Measurements from ENCODE around the gene UBXN1. TPM values are rescaled to one million over a fixed set of nuclear protein-coding genes. Genes with fewer than 3 reads are reported as not detected.

The UBXN1 gene
- total RNA-seq, 1 donor from 2014 or later: 102 TPM

DNA sequence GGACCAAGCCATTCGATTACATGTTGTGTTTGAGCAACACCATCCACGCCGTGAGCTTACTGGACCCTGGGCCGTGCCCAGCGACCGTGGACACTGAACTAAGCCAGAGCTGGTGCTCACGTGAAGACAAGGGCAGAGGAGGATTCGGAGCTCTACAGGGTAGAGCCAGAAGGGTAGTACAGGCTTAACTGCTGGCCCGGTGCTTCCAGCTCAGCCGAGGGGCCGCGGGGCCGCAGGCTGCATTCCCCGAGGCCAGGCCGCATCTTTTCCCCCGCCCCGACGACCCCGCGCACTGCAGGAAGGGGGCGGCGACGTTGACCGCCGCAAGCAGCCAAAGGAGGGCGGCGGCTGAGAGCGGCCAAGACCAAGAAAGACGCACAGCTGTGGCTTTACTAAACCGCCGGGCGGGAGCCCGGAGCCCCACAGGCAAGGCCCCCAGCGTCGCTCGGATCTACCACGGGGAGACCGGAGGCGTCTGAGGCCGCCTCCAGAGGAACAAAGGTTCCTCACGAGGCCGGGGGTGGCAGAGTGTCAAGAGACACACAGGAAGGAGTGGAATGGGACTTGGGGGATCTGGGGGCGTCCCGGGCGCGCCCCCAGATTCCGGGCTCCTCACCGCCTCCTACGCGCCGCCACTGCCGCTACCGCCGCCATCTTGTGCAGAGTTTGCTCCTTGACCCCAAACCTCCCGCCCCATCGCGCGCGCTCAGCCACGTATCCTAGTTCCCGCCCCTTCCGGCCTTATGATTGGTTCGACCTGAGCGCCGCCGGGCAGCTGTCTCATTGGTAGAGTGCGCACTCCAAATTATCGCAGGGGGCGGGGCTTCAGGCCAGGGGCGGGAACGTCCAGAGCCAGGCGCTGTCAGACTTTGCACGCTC lies 32.7 kb downstream of the UBXN1 start, which contains the start of gene GANAB:
Gene GANAB, minus strand, starts transcription at position 668 of the 879 bp plus-strand sequence. Its CDS starts 14 bp downstream, at position 654.
- peak; percentile 93 to 98 for DNase-seq (ENCODE audit: low read depth in 2 of 2)

DNA sequence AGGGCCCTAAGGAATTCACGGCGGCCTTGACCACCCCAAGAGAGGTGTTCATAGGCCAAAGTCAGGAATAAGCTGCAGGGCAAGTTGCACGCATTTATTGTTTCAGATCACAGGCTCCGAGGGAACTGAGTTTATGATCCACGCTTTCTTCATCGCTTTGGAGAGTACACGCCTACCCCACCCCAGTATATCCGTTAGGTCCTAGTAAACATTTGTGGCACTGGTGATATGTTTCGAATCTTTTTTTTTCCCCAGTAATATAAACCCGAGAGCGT lies 33.3 kb downstream of the UBXN1 start:
- no peak for DNase-seq (ENCODE audit: low read depth in 2 of 2)

DNA sequence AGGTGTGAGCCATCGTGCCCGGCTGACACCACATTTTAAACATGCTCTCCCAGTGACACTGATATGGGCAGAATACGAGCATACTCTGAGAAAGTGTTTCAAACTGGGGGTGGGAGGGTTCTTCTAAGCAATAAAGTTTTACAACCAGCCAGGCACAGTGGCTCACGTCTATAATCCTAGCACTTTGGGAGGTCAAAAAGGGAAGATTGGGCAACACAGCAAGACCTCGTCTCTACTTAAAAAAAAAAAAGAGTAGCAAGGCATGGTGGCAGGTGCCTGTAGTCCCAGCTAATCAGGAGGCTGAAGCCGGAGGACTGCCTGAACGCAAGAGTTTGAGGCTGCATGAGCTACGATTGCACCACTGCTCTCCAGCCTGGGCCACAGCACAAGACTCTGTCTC lies 34.7 kb downstream of the UBXN1 start:
- DNase-seq (ENCODE audit: low read depth in 2 of 2): no peak

DNA sequence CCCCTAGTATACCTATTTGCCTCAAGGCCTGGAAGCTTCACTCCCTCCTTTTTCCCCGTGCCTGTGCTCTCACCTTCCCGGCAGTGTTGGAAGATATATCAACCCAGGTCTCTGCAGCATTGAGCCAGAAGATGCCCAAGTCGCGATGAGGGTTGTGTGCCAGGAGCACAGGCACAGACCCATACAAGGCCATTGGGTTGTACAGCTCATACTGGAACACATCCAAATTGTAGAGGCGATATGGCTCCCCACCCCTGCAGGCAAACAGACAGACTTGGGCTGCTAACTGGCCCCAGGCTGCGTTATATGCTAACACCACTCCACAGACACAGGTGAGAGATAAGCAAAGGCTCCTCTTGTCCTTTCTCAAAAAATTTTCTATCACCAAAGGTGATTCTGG lies 46.4 kb downstream of the UBXN1 start:
- no peak for DNase-seq (ENCODE audit: low read depth in 2 of 2)

DNA sequence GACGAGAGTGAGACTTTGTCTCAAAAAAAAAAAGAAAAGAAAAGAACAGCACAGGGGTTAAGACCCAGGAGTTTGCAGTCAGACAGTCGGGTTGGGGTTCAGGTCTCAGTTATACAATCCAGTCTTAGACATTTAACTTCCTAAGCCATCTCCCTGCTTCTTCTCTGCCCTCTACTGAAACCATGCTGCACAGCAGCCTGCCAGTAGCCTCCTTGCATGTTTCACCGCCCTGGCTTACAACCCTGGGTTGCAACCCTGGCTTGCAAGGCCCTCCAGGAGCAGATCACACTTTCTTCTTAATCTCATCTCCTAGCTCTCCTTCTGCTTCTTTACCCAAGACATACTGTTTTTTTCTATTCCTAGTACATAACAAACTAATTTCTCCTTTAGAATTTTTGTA lies 51.2 kb downstream of the UBXN1 start:
- DNase-seq (ENCODE audit: low read depth in 2 of 2): no peak

Other genes starting within 250 kb of the UBXN1 start
- 231 and 244 TPM in 2 replicates for gene AHNAK, start 132.3 kb downstream of the UBXN1 start, total RNA-seq
- gene EEF1G, start 105.2 kb downstream of the UBXN1 start, total RNA-seq: 1,142 and 1,515 TPM in 2 replicates
- gene TUT1, start 87.5 kb downstream of the UBXN1 start, total RNA-seq: 8.9 and 11.0 TPM in 2 replicates
- 185 and 204 TPM in 2 replicates for gene MTA2, start 77.2 kb downstream of the UBXN1 start, total RNA-seq
- gene EML3, start 66.3 kb downstream of the UBXN1 start, total RNA-seq: 23.7 and 35.1 TPM in 2 replicates
- gene ROM1, start 65.8 kb downstream of the UBXN1 start, total RNA-seq: 2.9 and 3.3 TPM in 2 replicates
- 13.9 and 19.3 TPM in 2 replicates for gene B3GAT3, start 57.1 kb downstream of the UBXN1 start, total RNA-seq
- 204 and 246 TPM in 2 replicates for gene GANAB, start 32.5 kb downstream of the UBXN1 start, total RNA-seq
- gene INTS5, start 25.8 kb downstream of the UBXN1 start, total RNA-seq: 15.8 and 22.6 TPM in 2 replicates
- gene C11orf98, start 13.9 kb downstream of the UBXN1 start, total RNA-seq: 23.3 and 24.4 TPM in 2 replicates
- gene CSKMT, start 13.8 kb downstream of the UBXN1 start, total RNA-seq: 4.8 and 4.9 TPM in 2 replicates
- gene UQCC3, start 7.4 kb downstream of the UBXN1 start, total RNA-seq: 5.6 and 9.9 TPM in 2 replicates
- 1.5 and 1.8 TPM in 2 replicates for gene LBHD1, start 6.8 kb downstream of the UBXN1 start, total RNA-seq
- 0.38 and 0.51 TPM in 2 replicates for gene LRRN4CL, start 10.5 kb upstream of the UBXN1 start, total RNA-seq
- 23.5 and 26.0 TPM in 2 replicates for gene BSCL2, start 28.4 kb upstream of the UBXN1 start, total RNA-seq
- gene GNG3, start 28.6 kb upstream of the UBXN1 start, total RNA-seq: not detected in 2 replicates
- 7.6 and 11.0 TPM in 2 replicates for gene HNRNPUL2, start 48.4 kb upstream of the UBXN1 start, total RNA-seq
- gene TTC9C, start 49.4 kb upstream of the UBXN1 start, total RNA-seq: 28.8 and 32.3 TPM in 2 replicates
- 9.0 and 11.6 TPM in 2 replicates for gene ZBTB3, start 75.1 kb upstream of the UBXN1 start, total RNA-seq
- 65.0 and 67.8 TPM in 2 replicates for gene POLR2G, start 82.5 kb upstream of the UBXN1 start, total RNA-seq
- gene TAF6L, start 92.3 kb upstream of the UBXN1 start, total RNA-seq: 23.9 and 37.4 TPM in 2 replicates
- gene TMEM179B, start 108.3 kb upstream of the UBXN1 start, total RNA-seq: 20.2 and 30.2 TPM in 2 replicates
- gene TMEM223, start 112.9 kb upstream of the UBXN1 start, total RNA-seq: 10.4 and 12.0 TPM in 2 replicates
- gene NXF1, start 126.4 kb upstream of the UBXN1 start, total RNA-seq: 9.5 and 18.1 TPM in 2 replicates
- gene STX5, start 153.0 kb upstream of the UBXN1 start, total RNA-seq: 31.6 and 44.9 TPM in 2 replicates
- not detected in 2 replicates for gene TEX54, start 153.8 kb upstream of the UBXN1 start, total RNA-seq
- 40.7 and 79.2 TPM in 2 replicates for gene WDR74, start 160.5 kb upstream of the UBXN1 start, total RNA-seq
- gene SLC3A2, start 201.8 kb upstream of the UBXN1 start, total RNA-seq: 48.4 and 51.1 TPM in 2 replicates
- gene CHRM1, start 242.3 kb upstream of the UBXN1 start, total RNA-seq: not detected in 2 replicates